Measurements from ENCODE around the gene AXL. TPM values are rescaled to one million over a fixed set of nuclear protein-coding genes. Genes with fewer than 3 reads are reported as not detected.

Gene AXL
- total RNA-seq, 2 experiments from 2014 or later, result not detected

Other genes starting within 250 kb of the AXL start
- not detected for gene CYP2B6, start 227.9 kb upstream of the AXL start, total RNA-seq
- not detected for gene CYP2A13, start 130.8 kb upstream of the AXL start, total RNA-seq
- not detected for gene CYP2F1, start 104.8 kb upstream of the AXL start, total RNA-seq
- under 1 TPM; 0.83 to 0.95 TPM for gene CYP2S1, start 26.0 kb upstream of the AXL start, total RNA-seq
- gene HNRNPUL1, start 45.1 kb downstream of the AXL start, total RNA-seq, result 100 to 1,000 TPM; 332 to 340 TPM
- 10 to 100 TPM; 33.5 to 36.1 TPM for gene CCDC97, start 90.9 kb downstream of the AXL start, total RNA-seq
- gene TGFB1, start 134.7 kb downstream of the AXL start, total RNA-seq, result 100 to 1,000 TPM; 210 to 231 TPM
- gene B9D2, start 144.9 kb downstream of the AXL start, total RNA-seq, result 10 to 100 TPM; 10.6 to 12.8 TPM
- 1 to 10 TPM; 5.3 to 6.4 TPM for gene TMEM91, start 157.3 kb downstream of the AXL start, total RNA-seq
- 10 to 100 TPM; 25.3 to 26.6 TPM for gene EXOSC5, start 178.1 kb downstream of the AXL start, total RNA-seq
- 10 to 100 TPM; 15.8 to 24.5 TPM for gene BCKDHA, start 178.6 kb downstream of the AXL start, total RNA-seq
- 1 to 10 TPM; 2.9 to 5.2 TPM for gene B3GNT8, start 208.2 kb downstream of the AXL start, total RNA-seq
- gene DMAC2, start 220.7 kb downstream of the AXL start, total RNA-seq, result 10 to 100 TPM; 44.8 to 47.0 TPM
- not detected for gene ERICH4, start 223.9 kb downstream of the AXL start, total RNA-seq